K562 (cell line): ENCODE measurements around the gene GEMIN7. TPM values are rescaled to one million over a fixed set of nuclear protein-coding genes. Genes with fewer than 3 reads are reported as not detected.

ENCODE experiments used
- RBM25 ChIP-seq: fragments of 200-400 bp; formaldehyde crosslinking; IDR thresholded peaks from 2 replicates; pipeline ENCODE4 v1.6.1; 2018; ENCODE audit warnings: low read length, low read depth, moderate library complexity; ENCODE audit not compliant: severe bottlenecking
- TAF1 ChIP-seq: IDR thresholded peaks from 2 replicates; pipeline ENCODE4 v1.6.1; 2011; ENCODE audit warnings: mild to moderate bottlenecking, low read length, moderate library complexity; ENCODE audit not compliant: insufficient read depth, control insufficient read depth, severe bottlenecking; ENCODE audit errors: extremely low read depth
- TFAP4 ChIP-seq: sonication (generic); formaldehyde crosslinking; IDR thresholded peaks from 2 replicates; pipeline ENCODE4 v1.8.0; 2022; ENCODE audit warnings: missing genetic modification reagents, mild to moderate bottlenecking, moderate library complexity, borderline replicate concordance
- polyA plus RNA-seq, 8 experiments: library from polyadenylated mRNA; depleted of rRNA in 4 of 8; stranded (reverse) in 5 of 8; unstranded in 3 of 8; fragments of >200 nt; fragmentation: Nextera tagmentation in 2 of 8; fragmentation: Illumina TruSeq in 1 of 8; extraction: Ambion mirVana in 2 of 8; extraction: Trizol in 1 of 8; gene quantifications; 2 replicates each; pipeline versions ENCODE4 v1.2.1 to v1.2.3, GENCODE V29; 2011 to 2014; ENCODE audit warnings: inconsistent platforms in 1 of 8, missing spikeins in 1 of 8
- total RNA-seq, 7 experiments: library from RNA; depleted of rRNA in 6 of 7; stranded (reverse); fragments of >200 nt in 6 of 7; fragmentation: Illumina TruSeq in 2 of 7; extraction: Trizol in 2 of 7; gene quantifications; 2 replicates each; pipeline versions ENCODE4 v1.2.1 to v1.2.3, GENCODE V29; 2011 to 2021; ENCODE audit warnings: low replicate concordance in 1 of 7
- TF ChIP-seq, protein P1 (sequence below), 2 experiments: fragments of 450-650 bp; formaldehyde crosslinking in 1 of 2; IDR thresholded peaks; 2 replicates each; pipeline versions ENCODE4 v1.4.0 to v1.6.1; 2014 to 2020; ENCODE audit warnings: mild to moderate bottlenecking in 2 of 2, borderline replicate concordance in 1 of 2, low read depth in 1 of 2
- TF ChIP-seq, protein P2 (sequence below): fragments of 450-650 bp; IDR thresholded peaks from 2 replicates; pipeline ENCODE4 v1.6.1; 2016; ENCODE audit warnings: antibody characterized with exemption
- TF ChIP-seq, protein P3 (sequence below): fragments of 250-450 bp; sonication (Bioruptor Pico); IDR thresholded peaks from 2 replicates; pipeline ENCODE4 v1.4.0; 2020; ENCODE audit warnings: mild to moderate bottlenecking

The GEMIN7 gene
- total and polyA plus RNA-seq, 9 of the 15 experiments (the other 6 are each of a cell fraction or from before 2014, with no cell fraction given), result 23.1 to 124 (median 54.9) TPM

DNA sequence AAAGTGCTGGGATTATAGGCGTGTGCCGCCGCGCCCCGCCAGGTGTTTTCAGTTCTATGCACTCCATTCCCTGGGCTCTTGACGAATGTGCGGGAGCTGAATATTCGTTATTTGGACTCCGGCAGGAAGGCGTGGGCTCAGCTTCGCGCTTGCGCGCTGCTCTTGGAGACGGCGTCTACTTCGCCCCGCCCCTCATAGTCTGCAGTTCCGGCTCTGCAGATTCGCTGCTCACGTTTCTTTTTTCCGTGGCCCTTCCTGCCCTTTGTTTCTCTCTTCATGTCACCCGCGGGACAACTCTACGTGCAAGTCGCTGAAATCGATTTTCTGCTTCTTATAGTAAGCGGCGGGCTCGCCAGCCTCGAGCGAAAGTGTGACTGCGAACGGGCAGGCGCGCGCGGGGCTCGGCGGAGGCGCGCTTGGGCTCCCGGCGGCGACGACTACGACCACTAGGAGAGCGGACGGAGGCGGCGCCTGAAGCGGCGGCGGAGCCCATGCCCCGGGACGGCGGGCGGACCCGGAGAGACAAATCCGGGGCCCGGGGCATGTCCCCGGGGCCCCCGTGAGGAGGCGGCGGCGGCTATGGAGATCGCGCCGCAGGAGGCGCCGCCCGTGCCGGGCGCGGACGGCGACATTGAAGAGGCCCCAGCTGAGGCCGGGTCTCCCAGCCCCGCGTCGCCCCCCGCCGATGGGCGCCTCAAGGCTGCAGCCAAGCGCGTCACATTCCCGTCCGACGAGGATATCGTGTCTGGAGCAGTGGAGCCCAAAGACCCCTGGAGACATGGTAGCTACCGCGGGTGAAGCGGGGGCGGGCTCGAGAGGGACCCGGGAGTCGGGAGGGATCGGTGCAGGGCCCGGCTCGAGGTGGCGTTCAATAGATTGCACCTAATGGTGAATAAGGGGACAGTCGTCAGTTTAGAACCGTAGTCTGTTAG, 14.0 kb downstream of the GEMIN7 start, which contains the start of gene PPP1R37 (continued):
- TF ChIP-seq, protein P1, sequence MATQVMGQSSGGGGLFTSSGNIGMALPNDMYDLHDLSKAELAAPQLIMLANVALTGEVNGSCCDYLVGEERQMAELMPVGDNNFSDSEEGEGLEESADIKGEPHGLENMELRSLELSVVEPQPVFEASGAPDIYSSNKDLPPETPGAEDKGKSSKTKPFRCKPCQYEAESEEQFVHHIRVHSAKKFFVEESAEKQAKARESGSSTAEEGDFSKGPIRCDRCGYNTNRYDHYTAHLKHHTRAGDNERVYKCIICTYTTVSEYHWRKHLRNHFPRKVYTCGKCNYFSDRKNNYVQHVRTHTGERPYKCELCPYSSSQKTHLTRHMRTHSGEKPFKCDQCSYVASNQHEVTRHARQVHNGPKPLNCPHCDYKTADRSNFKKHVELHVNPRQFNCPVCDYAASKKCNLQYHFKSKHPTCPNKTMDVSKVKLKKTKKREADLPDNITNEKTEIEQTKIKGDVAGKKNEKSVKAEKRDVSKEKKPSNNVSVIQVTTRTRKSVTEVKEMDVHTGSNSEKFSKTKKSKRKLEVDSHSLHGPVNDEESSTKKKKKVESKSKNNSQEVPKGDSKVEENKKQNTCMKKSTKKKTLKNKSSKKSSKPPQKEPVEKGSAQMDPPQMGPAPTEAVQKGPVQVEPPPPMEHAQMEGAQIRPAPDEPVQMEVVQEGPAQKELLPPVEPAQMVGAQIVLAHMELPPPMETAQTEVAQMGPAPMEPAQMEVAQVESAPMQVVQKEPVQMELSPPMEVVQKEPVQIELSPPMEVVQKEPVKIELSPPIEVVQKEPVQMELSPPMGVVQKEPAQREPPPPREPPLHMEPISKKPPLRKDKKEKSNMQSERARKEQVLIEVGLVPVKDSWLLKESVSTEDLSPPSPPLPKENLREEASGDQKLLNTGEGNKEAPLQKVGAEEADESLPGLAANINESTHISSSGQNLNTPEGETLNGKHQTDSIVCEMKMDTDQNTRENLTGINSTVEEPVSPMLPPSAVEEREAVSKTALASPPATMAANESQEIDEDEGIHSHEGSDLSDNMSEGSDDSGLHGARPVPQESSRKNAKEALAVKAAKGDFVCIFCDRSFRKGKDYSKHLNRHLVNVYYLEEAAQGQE (IDR thresholded peaks at IDR 0.05; ENCODE audit: borderline replicate concordance), result no peak
- TF ChIP-seq, protein P1 (CRISPR knock-in tag; IDR thresholded peaks at IDR 0.05; ENCODE audit: low read depth), result no peak
- TF ChIP-seq, protein P2, sequence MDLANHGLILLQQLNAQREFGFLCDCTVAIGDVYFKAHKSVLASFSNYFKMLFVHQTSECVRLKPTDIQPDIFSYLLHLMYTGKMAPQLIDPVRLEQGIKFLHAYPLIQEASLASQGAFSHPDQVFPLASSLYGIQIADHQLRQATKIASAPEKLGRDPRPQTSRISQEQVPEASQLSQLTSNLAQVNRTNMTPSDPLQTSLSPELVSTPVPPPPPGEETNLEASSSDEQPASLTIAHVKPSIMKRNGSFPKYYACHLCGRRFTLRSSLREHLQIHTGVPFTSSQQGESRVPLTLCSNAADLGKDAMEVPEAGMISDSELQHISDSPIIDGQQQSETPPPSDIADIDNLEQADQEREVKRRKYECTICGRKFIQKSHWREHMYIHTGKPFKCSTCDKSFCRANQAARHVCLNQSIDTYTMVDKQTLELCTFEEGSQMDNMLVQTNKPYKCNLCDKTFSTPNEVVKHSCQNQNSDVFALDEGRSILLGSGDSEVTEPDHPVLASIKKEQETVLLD, result peak; percentile 90
- TF ChIP-seq TAF1, result peak; percentile 27
- peak; percentile 86 for TF ChIP-seq TFAP4 (CRISPR knock-in tag)
- peak; percentile 14 for TF ChIP-seq RBM25
- TF ChIP-seq, protein P3, sequence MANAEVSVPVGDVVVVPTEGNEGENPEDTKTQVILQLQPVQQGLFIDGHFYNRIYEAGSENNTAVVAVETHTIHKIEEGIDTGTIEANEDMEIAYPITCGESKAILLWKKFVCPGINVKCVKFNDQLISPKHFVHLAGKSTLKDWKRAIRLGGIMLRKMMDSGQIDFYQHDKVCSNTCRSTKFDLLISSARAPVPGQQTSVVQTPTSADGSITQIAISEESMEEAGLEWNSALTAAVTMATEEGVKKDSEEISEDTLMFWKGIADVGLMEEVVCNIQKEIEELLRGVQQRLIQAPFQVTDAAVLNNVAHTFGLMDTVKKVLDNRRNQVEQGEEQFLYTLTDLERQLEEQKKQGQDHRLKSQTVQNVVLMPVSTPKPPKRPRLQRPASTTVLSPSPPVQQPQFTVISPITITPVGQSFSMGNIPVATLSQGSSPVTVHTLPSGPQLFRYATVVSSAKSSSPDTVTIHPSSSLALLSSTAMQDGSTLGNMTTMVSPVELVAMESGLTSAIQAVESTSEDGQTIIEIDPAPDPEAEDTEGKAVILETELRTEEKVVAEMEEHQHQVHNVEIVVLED (CRISPR knock-in tag), result peak; percentile 87
